AG09319 (cell line): ENCODE measurements around the gene ITGAD.

Experiments
- DNase-seq: peaks from one replicate; pipeline ENCODE4 v3.0.0-alpha.2; 2010; ENCODE audit warnings: low read depth; ENCODE audit errors: extremely low read depth
- CTCF ChIP-seq: IDR thresholded peaks from 2 replicates; pipeline ENCODE4 v1.5.1; 2011; ENCODE audit warnings: low read depth, mild to moderate bottlenecking, inconsistent platforms, low read length, moderate library complexity

Gene ITGAD

GRCh38 chr16:31471875-31472708, 79.0 kb downstream of the ITGAD start, which contains the start of gene TGFB1I1:
TSS of gene TGFB1I1 (plus strand) at chr16:31472152. CDS start at chr16:31472189, 37 bp downstream.
- TF ChIP-seq CTCF, result no peak
- peak; percentile 72 for DNase-seq

- peak; percentile 83 for DNase-seq
- peak; percentile 74 for TF ChIP-seq CTCF
These were observed 79.6 kb downstream of the ITGAD start for GRCh38 chr16:31472709-31473203.

- no peak for TF ChIP-seq CTCF
- no peak for DNase-seq
These were observed 80.3 kb downstream of the ITGAD start for GRCh38 chr16:31473264-31473984.

GRCh38 chr16:31474173-31474714, 81.1 kb downstream of the ITGAD start:
- TF ChIP-seq CTCF, result peak; percentile 3
- peak; percentile 49 for DNase-seq

GRCh38 chr16:31474773-31475738, 81.9 kb downstream of the ITGAD start:
- no peak for DNase-seq
- TF ChIP-seq CTCF, result no peak

- DNase-seq, result no peak
These were observed 82.8 kb downstream of the ITGAD start for GRCh38 chr16:31475946-31476302.

More at GRCh38 chr16:31475946-31476302, 82.8 kb downstream of the ITGAD start:
- no peak for TF ChIP-seq CTCF
